ENCODE measurements around the gene BRD3.

BRD3 gene

GRCh38 chr9:134024214-134024792 is 43.5 kb downstream of the BRD3 start:
- no peak for TF ChIP-seq TAF1 (IDR thresholded peaks at IDR 0.05; ENCODE audit: borderline replicate concordance, low read depth, low read length)
- no peak for TF ChIP-seq POLR2AphosphoS5 (IDR thresholded peaks at IDR 0.05; ENCODE audit: low read depth, low read length)
- TF ChIP-seq POLR2A (IDR thresholded peaks at IDR 0.05; ENCODE audit: low read depth, low read length) = no peak
- FAIRE-seq = no peak
- no peak for DNase-seq (ENCODE audit: insufficient read length)

GRCh38 chr9:134014946-134015345 is 52.9 kb downstream of the BRD3 start:
- TF ChIP-seq TAF1 (IDR thresholded peaks at IDR 0.05; ENCODE audit: borderline replicate concordance, low read depth, low read length) = no peak
- DNase-seq (ENCODE audit: insufficient read length) (no peak), FAIRE-seq (no peak)

GRCh38 chr9:134011401-134011800 is 56.4 kb downstream of the BRD3 start:
- TF ChIP-seq POLR2AphosphoS5 (IDR thresholded peaks at IDR 0.05; ENCODE audit: low read depth, low read length) (no peak), TAF1 (IDR thresholded peaks at IDR 0.05; ENCODE audit: borderline replicate concordance, low read depth, low read length) (no peak), POLR2A (IDR thresholded peaks at IDR 0.05; ENCODE audit: low read depth, low read length) (no peak)
- DNase-seq (ENCODE audit: insufficient read length) (no peak), FAIRE-seq (no peak)

- DNase-seq (ENCODE audit: insufficient read length) (no peak), FAIRE-seq (no peak)
- TF ChIP-seq TAF1 (IDR thresholded peaks at IDR 0.05; ENCODE audit: borderline replicate concordance, low read depth, low read length) (no peak), POLR2AphosphoS5 (IDR thresholded peaks at IDR 0.05; ENCODE audit: low read depth, low read length) (no peak), POLR2A (IDR thresholded peaks at IDR 0.05; ENCODE audit: low read depth, low read length) (no peak)
Observed at GRCh38 chr9:134010310-134011173, 57.3 kb downstream of the BRD3 start.

- TF ChIP-seq POLR2A (IDR thresholded peaks at IDR 0.05; ENCODE audit: low read depth, low read length) (no peak), POLR2AphosphoS5 (IDR thresholded peaks at IDR 0.05; ENCODE audit: low read depth, low read length) (no peak), TAF1 (IDR thresholded peaks at IDR 0.05; ENCODE audit: borderline replicate concordance, low read depth, low read length) (no peak)
- DNase-seq (ENCODE audit: insufficient read length) = no peak
- no peak for FAIRE-seq
Observed at GRCh38 chr9:134007571-134007970, 60.3 kb downstream of the BRD3 start.

- TF ChIP-seq POLR2AphosphoS5 (IDR thresholded peaks at IDR 0.05; ENCODE audit: low read depth, low read length) (no peak), TAF1 (IDR thresholded peaks at IDR 0.05; ENCODE audit: borderline replicate concordance, low read depth, low read length) (no peak)
Observed at GRCh38 chr9:134007150-134007549, 60.7 kb downstream of the BRD3 start.

GRCh38 chr9:134005381-134005780 is 62.4 kb downstream of the BRD3 start:
- TF ChIP-seq POLR2AphosphoS5 (IDR thresholded peaks at IDR 0.05; ENCODE audit: low read depth, low read length) (no peak), TAF1 (IDR thresholded peaks at IDR 0.05; ENCODE audit: borderline replicate concordance, low read depth, low read length) (no peak), POLR2A (IDR thresholded peaks at IDR 0.05; ENCODE audit: low read depth, low read length) (no peak)
- DNase-seq (ENCODE audit: insufficient read length) (no peak), FAIRE-seq (no peak)

More at GRCh38 chr9:134007150-134007549, 60.7 kb downstream of the BRD3 start:
- no peak for FAIRE-seq
- DNase-seq (ENCODE audit: insufficient read length) = no peak

- no peak for FAIRE-seq
- no peak for TF ChIP-seq TAF1 (IDR thresholded peaks at IDR 0.05; ENCODE audit: borderline replicate concordance, low read depth, low read length)
- TF ChIP-seq POLR2AphosphoS5 (IDR thresholded peaks at IDR 0.05; ENCODE audit: low read depth, low read length) = no peak
- no peak for TF ChIP-seq POLR2A (IDR thresholded peaks at IDR 0.05; ENCODE audit: low read depth, low read length)
Observed at GRCh38 chr9:134004881-134005280, 62.9 kb downstream of the BRD3 start.

GRCh38 chr9:134004131-134004873 is 63.5 kb downstream of the BRD3 start:
- FAIRE-seq = no peak
- DNase-seq (ENCODE audit: insufficient read length) = no peak
- TF ChIP-seq POLR2A (IDR thresholded peaks at IDR 0.05; ENCODE audit: low read depth, low read length) (no peak), TAF1 (IDR thresholded peaks at IDR 0.05; ENCODE audit: borderline replicate concordance, low read depth, low read length) (no peak), POLR2AphosphoS5 (IDR thresholded peaks at IDR 0.05; ENCODE audit: low read depth, low read length) (no peak)

More at GRCh38 chr9:134004881-134005280, 62.9 kb downstream of the BRD3 start:
- DNase-seq (ENCODE audit: insufficient read length) = no peak

- no peak for FAIRE-seq
- TF ChIP-seq TAF1 (IDR thresholded peaks at IDR 0.05; ENCODE audit: borderline replicate concordance, low read depth, low read length) (no peak), POLR2A (IDR thresholded peaks at IDR 0.05; ENCODE audit: low read depth, low read length) (no peak), POLR2AphosphoS5 (IDR thresholded peaks at IDR 0.05; ENCODE audit: low read depth, low read length) (no peak)
- DNase-seq (ENCODE audit: insufficient read length) = no peak
Observed at GRCh38 chr9:134003237-134003636, 64.6 kb downstream of the BRD3 start.

GRCh38 chr9:134002796-134003195 is 65.0 kb downstream of the BRD3 start:
- no peak for FAIRE-seq
- TF ChIP-seq POLR2A (IDR thresholded peaks at IDR 0.05; ENCODE audit: low read depth, low read length) (no peak), POLR2AphosphoS5 (IDR thresholded peaks at IDR 0.05; ENCODE audit: low read depth, low read length) (no peak)
- no peak for DNase-seq (ENCODE audit: insufficient read length)

All from GM12892 (cell line).